GM13976 (cell line): ENCODE measurements around the gene DHX15.

Experiments used
- DNase-seq: peaks from one replicate; pipeline ENCODE4 v3.0.0; 2012; ENCODE audit warnings: low spot score
- CTCF ChIP-seq: IDR thresholded peaks from 2 replicates; pipeline ENCODE4 v1.5.1; 2012; ENCODE audit warnings: borderline replicate concordance, mild to moderate bottlenecking; ENCODE audit not compliant: insufficient read depth; ENCODE audit errors: extremely low read depth, missing control alignments, control extremely low read depth
- in situ Hi-C: fragments of 300-500 bp; cut with MboI; formaldehyde crosslinking; loops from one replicate; pipeline ENCODE4 v1.12.0; 2022; ENCODE audit warnings: low sequenced_read_pairs, mixed read lengths, inconsistent platforms; ENCODE audit not compliant: unreplicated experiment

DHX15 gene

GRCh38 chr4:24489870-24490269, 94.5 kb downstream of the DHX15 start:
- DNase-seq: no peak
- in situ Hi-C loops: loop anchor here (10.0 to 25.0 kb wide), 3 partner anchors 205 to 647 kb away; no protein-coding TSS in a partner anchor
- no peak for TF ChIP-seq CTCF

- TF ChIP-seq CTCF: peak; percentile 89
- DNase-seq: peak; percentile 80
Measured at GRCh38 chr4:24488399-24489164, 95.8 kb downstream of the DHX15 start.

GRCh38 chr4:24482871-24483270, 101.5 kb downstream of the DHX15 start:
- no peak for TF ChIP-seq CTCF
- DNase-seq: no peak
- in situ Hi-C loops: loop anchor here (10.0 to 25.0 kb wide), 3 partner anchors 212 to 654 kb away; no protein-coding TSS in a partner anchor

More at GRCh38 chr4:24488399-24489164, 95.8 kb downstream of the DHX15 start:
- in situ Hi-C loops: loop anchor here (10.0 to 25.0 kb wide), 3 partner anchors 206 to 649 kb away; no protein-coding TSS in a partner anchor

- TF ChIP-seq CTCF: no peak
- DNase-seq: no peak
- in situ Hi-C loops: loop anchor here (25.0 kb wide), 2 partner anchors 509 to 659 kb away; no protein-coding TSS in a partner anchor
Measured at GRCh38 chr4:24477919-24478318, 106.4 kb downstream of the DHX15 start.
